ENCODE measurements around the gene FLYWCH1.

The FLYWCH1 gene, protein sequence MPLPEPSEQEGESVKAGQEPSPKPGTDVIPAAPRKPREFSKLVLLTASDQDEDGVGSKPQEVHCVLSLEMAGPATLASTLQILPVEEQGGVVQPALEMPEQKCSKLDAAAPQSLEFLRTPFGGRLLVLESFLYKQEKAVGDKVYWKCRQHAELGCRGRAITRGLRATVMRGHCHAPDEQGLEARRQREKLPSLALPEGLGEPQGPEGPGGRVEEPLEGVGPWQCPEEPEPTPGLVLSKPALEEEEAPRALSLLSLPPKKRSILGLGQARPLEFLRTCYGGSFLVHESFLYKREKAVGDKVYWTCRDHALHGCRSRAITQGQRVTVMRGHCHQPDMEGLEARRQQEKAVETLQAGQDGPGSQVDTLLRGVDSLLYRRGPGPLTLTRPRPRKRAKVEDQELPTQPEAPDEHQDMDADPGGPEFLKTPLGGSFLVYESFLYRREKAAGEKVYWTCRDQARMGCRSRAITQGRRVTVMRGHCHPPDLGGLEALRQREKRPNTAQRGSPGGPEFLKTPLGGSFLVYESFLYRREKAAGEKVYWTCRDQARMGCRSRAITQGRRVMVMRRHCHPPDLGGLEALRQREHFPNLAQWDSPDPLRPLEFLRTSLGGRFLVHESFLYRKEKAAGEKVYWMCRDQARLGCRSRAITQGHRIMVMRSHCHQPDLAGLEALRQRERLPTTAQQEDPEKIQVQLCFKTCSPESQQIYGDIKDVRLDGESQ

DNA sequence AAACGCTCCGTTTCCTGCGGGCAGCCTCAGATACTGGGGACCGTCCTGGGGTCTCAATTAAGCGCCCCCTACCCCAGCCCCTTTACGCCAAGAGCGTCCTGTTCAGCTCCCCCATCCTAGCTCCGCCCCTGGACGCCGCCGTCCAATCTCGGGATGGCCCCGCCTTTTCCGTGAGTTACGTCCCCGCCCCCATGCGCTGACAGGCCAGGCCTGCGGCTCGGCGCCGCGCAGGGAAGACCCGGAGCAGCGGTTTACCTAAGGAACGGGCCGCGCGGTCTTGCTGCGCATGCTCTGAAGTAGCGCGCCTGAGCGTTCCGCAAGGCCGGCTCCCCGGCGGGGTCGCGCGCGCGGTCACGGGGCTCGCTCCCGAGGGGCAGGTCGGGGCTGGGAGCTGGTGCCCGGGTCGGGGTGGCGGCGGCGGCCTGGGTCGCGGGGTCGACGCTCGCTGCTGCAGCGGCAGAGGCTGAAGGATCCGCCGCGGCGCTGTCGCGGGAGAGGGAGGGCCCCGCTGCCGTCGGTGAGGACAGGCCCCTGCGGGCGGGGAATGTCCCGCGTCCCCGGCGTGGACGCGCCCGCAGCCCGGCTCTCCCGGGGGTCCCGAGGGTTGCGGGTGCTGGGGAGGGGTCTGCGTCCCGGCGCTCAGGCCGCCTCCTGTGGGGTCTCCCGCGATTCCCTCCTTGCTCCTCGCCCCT, at the start of gene FLYWCH1:
TSS of gene FLYWCH1 (plus strand) at position 294 of the 692 bp plus-strand sequence. CDS start 17,755 bp downstream, outside the sequence.
- DNase-seq = peak; percentile 96 to 97 (median 96)

DNA sequence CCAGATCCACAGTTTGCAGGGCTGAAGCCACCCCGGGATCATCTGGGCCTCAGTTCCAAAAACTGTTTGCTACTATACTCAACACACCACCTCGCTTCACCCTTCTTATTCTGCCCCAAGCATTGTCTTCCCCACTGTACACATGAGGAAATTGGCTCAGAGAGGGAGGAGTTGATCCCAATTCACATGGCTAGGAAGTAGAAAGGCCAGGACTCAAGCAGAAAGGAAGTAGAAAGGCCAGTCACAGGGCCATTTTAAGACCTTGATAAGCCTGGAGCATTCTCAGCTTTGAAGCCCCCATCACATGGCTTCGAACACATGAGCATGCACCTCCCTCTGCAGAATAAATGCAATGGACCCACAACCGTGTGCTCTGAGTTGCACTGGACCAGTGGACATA, 46.1 kb upstream of the FLYWCH1 start:
- DNase-seq = no peak

DNA sequence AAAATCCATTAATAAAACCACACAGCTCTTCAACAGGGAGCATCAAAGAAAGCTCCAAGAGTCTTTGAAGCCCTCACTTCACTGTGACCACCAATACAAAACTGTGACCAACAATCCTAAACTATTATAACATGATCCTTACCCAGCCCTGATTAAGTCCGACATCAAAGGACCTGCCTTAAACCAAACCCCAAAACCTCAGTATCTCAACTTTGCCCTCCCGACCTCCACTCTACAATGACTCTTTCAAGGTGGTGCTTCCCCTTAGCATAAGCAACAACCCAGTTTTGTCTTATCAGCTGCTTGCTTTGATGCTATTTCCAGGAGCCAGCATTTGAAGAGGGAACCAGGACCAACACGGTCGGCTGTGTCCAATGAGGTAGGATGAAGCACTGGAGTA, 45.3 kb upstream of the FLYWCH1 start:
- no peak for DNase-seq

DNA sequence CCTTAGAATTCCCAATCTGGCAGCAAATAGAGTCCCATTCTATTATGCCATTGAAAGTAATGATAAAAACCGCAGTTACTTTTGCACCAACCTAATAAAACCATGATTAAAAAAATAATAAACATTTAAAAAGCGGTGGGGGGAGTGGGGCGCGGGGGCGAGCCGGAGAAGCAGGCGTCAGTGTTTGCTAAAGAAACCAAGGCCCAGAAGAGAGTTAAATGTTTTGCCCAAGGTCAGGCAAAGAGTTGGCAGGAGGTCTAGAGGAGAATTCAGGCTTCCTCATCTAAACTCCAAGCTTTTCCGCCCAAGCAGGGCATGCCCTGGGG, 44.1 kb upstream of the FLYWCH1 start:
- DNase-seq = no peak

DNA sequence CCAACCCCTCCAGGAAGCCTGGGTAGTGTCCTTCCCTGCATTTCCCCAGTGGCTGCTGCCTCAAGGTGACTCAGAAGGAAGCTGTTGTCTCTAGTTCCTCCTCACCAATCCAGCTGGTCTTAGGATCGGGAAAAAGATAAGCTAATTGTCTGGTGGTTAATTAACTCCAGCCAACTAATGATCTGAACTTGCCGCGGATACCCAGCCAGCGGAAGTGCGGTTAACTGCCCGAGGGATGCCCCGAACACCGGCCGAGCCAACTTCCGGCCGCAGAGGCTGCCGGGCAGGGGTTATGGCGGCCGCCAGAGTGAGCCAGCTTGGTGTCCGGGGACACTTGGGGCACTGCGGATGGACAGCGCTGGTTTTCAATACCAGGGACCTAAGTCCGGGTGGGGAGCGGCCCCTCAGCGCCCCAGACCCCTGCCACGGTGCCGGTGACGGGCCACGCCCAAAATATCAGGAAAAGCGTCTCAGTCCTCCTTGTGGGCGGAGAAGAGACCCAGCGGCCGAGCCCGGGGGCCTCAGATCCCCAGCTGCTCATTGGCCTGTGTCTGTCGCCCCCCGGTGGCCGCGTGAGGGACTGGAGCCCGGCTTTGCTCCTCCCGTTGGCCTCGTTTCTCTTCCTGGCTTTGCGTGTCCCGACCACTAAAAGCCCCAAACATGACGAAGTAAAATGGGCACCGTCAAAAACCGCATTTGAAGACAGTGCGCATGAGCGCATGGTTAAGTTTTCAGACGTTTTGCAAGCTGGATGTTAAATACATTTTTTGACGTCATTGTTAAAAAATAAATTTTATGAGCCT, 43.5 kb upstream of the FLYWCH1 start:
- DNase-seq = peak; percentile 77 to 98 (median 89)

DNA sequence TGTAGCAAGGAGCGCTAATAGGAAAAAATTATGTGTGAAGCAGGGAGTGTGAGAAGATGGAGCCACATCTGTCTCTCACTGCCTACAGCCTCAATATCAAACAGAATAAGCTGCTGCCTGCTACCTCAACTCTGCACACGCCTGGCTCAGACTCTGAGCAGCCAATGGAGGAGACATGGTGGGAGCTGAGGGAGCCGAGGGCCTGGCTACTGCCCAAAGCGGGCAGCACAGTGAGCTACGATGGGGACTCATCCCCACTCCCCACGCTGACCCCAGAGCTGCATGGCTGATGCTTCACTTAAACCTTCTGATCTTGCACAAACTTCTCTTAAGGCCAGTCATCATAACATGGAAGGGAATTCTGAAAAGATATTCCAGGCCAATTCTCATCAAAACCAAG, 39.8 kb upstream of the FLYWCH1 start:
- DNase-seq = no peak

DNA sequence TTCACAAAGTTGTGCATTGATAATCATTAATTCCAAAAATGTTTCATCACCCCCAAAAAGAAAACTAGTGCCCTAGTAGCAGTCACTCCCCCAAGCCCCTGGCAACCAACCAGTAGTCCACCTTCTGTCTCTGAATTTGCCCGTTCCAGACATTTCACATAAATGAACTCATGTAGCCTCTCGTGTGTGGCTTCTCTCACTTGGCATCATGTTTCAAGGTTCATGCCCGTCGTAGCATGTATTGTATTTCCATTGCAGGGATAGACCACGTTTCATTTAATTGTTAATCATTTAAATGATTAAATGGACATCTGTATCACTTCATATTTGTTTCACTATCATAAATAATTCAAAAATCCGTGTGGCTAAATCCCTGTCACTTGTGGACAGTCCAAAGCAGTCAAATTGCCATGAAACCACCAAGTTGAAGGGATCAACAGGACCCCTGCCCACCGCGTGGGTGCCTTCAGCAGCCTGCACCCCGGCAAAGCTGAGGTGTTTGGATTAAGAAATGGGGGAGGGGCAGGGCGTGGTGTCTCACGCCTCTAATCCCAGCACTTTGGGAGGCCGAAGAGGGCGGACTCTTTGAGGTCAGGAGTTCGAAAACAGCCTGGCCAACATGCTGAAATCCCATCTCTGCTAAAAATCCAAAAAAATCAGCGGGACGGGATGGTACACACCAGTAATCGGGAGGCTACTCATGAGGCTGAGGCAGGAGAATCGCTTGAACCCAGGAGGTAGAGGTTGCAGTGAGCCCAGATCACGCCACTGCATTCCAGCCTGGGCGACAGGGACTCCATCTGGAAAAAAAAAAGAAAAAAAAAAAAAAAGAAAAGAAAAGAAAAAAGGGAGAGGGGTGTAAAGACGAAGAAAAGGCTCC, 37.5 kb upstream of the FLYWCH1 start:
- no peak for DNase-seq

DNA sequence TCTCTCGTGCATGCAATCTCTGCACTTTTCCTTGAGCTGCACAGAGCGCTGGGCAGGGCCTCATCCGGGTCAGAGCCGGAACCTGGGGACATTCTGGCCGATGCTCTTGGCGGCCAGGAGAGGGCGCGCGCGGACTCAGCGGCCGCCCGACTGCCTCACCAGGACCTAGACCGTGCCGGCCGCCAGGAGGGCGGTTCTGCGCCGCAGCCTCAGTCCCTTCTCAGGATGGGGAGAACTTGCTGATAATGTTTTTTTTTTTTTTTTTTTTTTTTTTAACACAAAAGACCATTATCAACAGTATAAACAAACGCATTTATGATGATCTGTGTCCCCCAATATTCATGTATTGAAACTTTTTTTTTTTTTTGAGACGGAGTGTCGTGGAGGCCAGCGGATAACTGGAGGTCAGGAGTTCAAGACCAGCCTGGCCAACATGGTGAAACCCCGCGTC, 36.8 kb upstream of the FLYWCH1 start:
- DNase-seq = peak; percentile 37 to 52 (median 40)

DNA sequence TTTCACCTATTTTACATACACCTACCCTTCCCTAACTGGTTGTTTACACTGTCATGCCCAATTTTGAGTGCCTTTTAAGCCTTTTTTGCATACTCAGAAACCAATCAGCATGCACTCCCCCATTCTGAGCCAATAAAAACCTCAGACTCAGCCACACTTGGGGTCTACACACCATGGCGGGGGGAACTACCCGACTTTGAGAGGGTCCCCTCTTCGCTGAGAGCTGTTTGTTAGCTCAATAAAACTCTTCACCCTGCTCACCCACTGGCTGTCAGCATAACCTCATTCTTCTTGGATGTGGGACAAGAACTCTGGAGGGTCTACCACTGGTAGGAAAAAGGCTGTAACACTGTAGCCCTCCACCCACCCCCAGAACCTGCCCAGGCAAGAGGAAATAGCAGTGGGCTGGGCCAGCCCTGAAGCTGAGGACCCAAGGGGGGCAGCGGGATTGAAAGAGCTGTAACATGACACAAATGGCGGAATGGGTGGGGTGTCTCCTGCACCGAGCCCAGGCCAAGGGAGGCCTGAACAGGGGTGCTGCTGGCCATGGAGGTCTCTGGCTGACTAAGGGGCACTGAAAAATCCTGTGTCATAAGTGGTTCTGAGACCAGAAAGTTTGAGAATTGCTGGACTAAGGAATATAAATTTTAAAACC, 31.8 kb upstream of the FLYWCH1 start:
- no peak for DNase-seq

DNA sequence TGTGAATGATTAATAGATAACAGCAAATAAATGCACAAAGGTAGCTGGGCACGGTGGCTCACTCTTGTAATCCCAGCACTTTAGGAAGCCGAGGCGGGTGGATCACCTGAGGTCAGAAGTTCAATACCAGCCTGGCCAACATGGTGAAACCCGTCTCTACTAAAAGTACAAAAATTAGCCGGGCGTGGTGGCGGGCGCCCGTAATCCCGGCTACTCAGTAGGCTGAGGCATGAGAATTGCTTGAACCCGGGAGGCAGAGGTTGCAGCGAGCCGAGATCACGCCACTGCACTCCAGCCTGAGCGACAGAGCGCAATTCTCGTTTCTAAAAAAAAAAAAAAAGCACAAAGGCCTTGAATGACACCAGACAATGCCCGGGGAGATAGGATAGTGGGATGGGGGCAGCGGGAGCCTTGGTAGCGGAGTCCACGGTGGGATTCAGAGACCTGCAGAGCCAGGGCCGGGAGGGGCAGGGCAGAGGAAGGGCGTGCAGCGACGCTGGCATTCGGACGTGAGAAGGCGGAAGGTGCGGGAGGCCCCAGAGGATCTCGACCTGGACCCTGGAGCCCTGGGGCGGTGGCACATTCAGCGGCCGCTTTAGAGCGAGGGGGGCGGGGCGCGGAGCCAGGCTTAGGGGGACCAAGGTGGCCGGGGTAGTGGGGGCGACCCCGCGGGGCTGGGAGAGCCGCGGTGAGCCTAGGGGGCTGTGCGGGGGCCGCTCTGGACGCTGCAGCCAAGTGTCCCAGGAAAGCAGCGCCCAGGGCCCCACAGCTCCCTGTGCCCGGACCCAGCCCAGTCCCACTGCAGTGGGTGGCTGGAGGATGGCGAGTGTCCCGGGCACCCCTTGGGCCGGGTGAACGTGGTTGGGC, 29.7 kb upstream of the FLYWCH1 start:
- no peak for DNase-seq

DNA sequence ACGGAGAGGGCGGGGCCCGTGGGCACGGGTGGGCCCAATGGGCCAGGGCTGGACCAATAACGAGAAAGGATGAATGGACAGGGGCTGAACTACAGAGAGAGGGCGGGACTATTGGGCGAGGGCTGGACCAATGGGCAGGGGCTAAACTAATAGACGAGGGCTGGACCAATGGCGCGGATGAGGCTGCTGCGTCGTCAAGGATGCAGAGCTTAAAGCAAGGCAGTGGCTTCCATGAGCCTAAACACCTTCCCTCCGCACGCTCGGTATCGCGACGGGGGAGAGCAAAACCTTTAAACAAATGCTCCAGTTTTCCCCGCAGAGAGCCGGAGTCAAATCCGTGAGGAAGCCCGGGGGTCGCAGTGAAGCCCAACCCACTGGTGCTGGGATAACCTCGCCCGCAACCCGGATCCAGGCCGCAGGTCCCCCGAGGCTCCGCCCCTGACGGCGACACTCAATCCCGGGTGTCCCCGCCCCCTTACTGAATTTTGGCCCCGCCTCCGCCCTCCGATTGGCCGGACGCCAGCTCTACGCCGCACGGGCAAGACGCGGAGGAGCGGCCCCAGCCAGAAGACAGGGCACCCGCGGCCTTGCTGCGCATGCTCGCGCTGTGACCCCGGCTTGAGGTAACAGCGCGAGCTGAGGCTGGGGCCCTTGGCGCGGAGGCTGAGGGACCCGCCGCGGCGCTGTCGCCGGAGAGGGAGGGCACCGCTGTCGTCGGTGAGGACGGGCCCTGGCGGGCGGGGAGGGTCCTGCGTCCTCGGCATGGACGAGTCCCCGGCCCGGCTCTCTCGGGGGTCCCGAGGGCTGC, 28.9 kb upstream of the FLYWCH1 start, which contains the start of gene FLYWCH2:
TSS of gene FLYWCH2 (plus strand) at position 566 of the 808 bp plus-strand sequence. CDS start 13,235 bp downstream, outside the sequence.
- peak; percentile 96 to 99 (median 98) for DNase-seq

DNA sequence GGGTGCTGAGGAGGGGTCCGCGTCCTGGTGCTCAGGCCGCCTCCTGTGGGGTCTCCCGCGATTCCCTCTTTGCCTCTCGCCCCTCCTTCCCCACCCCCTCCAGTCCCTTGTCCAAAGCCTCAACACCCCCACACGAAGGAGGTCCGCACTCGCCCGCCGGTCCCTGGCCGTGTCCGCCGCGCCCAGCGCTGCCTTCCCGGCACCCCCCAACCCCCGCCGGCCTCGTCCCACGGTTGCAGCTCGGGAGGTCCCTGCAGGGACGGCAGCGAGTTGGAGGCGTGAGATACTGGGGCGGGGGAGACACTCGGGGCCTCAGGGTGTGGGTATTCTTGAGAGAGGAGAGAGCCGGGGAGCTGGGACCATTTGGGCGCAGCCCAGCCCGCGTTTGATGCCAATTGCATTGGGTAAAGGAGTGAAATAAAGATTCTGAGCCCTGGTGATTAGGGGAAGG, 28.2 kb upstream of the FLYWCH1 start:
- DNase-seq = no peak

DNA sequence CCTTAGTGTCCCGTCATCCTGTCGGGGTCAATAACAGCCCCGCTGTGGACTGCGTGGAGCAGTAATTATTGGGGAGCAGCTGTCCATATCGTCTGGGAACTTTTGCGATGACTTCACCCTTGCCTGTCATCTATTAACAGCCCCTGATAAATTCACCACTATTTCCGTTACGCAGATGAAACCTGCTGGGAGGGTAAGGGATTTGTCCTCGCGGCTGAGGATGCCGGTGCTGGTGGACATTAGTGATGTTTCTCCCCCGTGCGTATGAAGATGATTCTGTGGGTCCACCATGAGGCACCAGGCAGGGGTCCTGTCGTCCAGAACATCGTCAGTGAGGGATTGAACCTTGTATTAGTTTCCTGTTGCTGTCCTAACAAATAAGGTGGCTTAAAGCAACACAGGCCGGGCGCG, 27.7 kb upstream of the FLYWCH1 start:
- DNase-seq = no peak

DNA sequence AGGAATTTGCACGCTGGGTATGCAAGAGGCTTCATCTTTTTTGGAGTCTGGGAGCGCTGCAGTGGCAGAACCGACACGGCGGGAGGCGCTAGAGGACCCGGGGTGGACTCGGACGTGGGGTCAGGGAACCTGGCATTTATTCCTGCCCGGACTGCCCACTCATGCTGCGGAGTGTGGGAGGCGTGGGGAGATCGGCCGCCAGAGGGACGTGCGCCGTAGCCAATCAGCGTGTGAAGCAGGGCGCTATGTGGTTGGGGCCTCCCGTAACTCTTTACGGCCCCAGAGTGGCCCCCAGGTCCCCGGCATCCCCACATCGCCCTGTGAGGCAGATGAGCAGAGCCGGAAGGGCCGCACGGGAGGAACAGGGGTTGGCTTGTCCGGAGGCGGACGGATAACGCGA, 17.5 kb upstream of the FLYWCH1 start:
- no peak for DNase-seq

DNA sequence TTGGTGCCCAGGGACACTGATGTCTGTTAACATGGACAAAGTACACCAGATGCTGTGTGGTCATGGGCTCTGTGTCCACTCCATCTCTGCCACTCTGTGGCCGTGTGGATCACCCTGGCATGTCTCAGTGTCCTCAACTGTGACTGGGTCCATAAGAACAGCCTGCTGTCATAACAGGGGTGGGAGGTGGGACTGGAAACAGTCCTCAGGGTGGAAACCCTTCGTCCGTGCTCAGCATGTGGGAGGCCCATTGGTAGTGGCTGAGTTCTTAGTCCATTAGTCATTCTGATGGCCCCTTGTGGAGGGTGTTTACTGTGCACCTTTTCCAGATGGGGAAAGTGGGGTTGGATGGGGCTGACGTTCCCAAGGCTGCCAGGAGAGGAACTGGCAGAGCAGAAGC, 15.9 kb upstream of the FLYWCH1 start:
- DNase-seq = no peak

DNA sequence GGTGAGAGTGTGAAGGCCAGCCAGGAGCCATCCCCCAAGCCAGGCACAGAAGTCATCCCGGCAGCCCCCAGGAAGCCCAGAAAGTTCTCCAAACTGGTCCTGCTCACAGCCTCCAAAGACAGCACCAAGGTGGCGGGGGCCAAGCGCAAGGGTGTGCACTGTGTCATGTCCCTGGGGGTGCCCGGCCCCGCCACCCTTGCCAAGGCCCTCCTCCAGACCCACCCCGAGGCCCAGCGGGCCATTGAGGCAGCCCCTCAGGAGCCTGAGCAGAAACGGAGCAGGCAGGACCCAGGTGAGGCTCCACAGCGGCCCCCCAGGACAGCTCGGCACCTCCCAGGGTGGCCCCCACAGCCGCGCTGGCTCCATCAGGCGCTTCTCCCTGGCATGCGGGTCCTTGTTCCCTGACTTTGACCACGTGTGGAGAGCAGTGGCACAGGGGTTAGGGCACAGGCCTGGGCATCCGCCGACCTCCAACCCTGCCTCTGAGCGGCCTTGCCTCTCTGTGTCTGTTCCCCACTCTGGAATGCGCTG, 15.2 kb upstream of the FLYWCH1 start:
- DNase-seq = no peak

DNA sequence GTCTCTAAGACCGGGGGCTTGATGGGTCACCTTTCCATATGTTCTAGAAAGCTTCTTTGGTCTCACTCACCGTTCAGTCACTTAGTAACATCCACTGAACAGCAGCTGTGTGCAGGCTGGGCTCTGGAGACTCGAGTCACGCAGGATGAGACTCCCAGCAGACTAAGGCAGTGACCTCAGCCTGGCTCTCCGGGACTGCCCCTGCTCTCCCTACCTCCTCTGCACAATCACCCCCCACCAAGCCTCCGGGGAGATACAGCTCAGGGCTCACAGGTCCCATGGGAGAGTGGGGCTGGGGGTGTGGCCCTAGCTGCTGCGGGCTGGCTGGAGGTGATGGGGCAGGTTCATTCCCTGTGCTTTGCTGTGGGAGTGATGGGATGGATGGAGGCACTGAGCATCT, 14.6 kb upstream of the FLYWCH1 start:
- no peak for DNase-seq

DNA sequence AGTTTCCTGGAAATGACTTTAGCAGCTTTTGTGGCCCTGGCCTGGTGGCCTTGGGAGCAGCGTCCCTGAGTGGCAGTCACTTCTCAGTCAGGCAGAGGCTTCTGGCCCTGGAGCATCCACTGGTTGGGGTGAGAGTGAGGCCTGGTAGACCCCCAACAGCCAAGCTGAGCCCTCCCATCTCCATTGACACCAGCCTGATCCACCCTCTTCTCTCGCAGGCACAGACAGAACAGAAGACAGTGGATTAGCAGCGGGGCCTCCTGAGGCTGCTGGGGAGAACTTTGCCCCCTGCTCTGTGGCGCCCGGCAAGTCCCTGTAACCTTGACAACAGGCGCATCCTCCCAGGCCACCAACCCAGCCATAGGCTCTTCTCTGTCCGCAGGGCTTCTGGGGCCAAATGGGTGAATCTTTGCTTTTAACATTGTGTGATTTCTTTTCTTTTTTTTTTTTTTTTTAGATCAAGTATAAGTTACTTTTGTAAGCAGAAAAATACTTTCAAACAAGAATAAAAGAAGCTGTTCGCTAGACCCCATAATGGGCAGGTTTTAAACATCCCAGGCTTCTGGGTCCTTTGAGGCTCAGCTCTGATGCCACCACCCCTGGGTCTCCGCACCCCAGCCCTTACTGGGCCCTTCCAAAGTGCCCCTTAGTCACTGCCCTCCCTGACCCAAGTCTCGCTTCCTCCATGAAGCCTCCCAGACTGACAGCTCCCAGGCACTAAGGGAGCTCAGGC, 12.7 kb upstream of the FLYWCH1 start:
- DNase-seq = no peak

Data from activated CD4-positive, CD25-positive, alpha-beta regulatory T cell (primary cell).